Upper lobe of right lung (tissue), 1 donor: ENCODE results near the gene SAMHD1. TPM values are rescaled to one million over a fixed set of nuclear protein-coding genes. Genes with fewer than 3 reads are reported as not detected.
A peak's percentile ranks its signal among the peaks of the same experiment; 100 is the strongest.

Experiments
- ATAC-seq: fragments of 200-7000 bp; cut with Tn5 transposase; one replicate; pipeline ENCODE4 v1.9.1; 2020; ENCODE audit warnings: mild to moderate bottlenecking, moderate library complexity
- DNase-seq: peaks from one replicate; pipeline ENCODE4 v3.0.0-alpha.2; 2020
- H3K27ac ChIP-seq: fragments of 200-600 bp; one replicate; pipeline ENCODE4 v1.8.0; 2022
- H3K27me3 ChIP-seq: fragments of 200-600 bp; one replicate; pipeline ENCODE4 v1.8.0; 2022; ENCODE audit warnings: mild to moderate bottlenecking
- H3K36me3 ChIP-seq: fragments of 200-600 bp; one replicate; pipeline ENCODE4 v1.8.0; 2022
- H3K4me1 ChIP-seq: fragments of 200-600 bp; one replicate; pipeline ENCODE4 v1.8.0; 2022
- H3K4me3 ChIP-seq: fragments of 200-600 bp; one replicate; pipeline ENCODE4 v1.8.0; 2022; ENCODE audit warnings: mild to moderate bottlenecking
- H3K9me3 ChIP-seq: fragments of 200-600 bp; one replicate; pipeline ENCODE4 v1.8.0; 2022
- CTCF ChIP-seq: fragments of 200-600 bp; IDR thresholded peaks from one replicate; pipeline ENCODE4 v1.8.0; 2022; ENCODE audit warnings: antibody characterized with exemption
- intact Hi-C: fragments of 100-400 bp; cut with DNase I; formaldehyde crosslinking; loops from one replicate; pipeline ENCODE4 v1.11.0; 2022
- total RNA-seq: library from RNA; stranded (reverse); fragmentation: NEBNext Ultra II Directional; extraction: Animal tissue kit (Norgen Biotek cat#: 25700); gene quantifications from one replicate; pipeline ENCODE4 v1.2.1, GENCODE V29; 2021
- donor health status: DM: no; HTN: yes; CAD: no; lungs with severe emphysema.

Gene SAMHD1
- total RNA-seq, 1 donor from 2014 or later: 177 TPM

GRCh38 chr20:36856195-36856594 is 95.3 kb downstream of the SAMHD1 start:
- Histone ChIP-seq H3K27ac (peak overlapping the region; percentile 72), H3K4me3 (no peak overlapping the region), H3K36me3 (no peaks in the 10 kb centered on the region), H3K9me3 (no peaks in the 10 kb centered on the region), H3K27me3 (no peaks in the 10 kb centered on the region), H3K4me1 (peaks cover 68% of the 10 kb centered on the region)
- ATAC-seq: no peak
- no peak for TF ChIP-seq CTCF
- intact Hi-C loops: no loop called here
- DNase-seq: no peak

- peak overlapping the region; percentile 60 for H3K27ac ChIP-seq
- DNase-seq (no peak), ATAC-seq (no peak)
- H3K4me1 ChIP-seq: peaks cover 60% of the 10 kb centered on the region
- H3K36me3 ChIP-seq: no peaks in the 10 kb centered on the region
- no peaks in the 10 kb centered on the region for H3K27me3 ChIP-seq
- TF ChIP-seq CTCF: no peak
- H3K9me3 ChIP-seq: no peaks in the 10 kb centered on the region
- H3K4me3 ChIP-seq: no peak overlapping the region
- intact Hi-C loops: no loop called here
Observed at GRCh38 chr20:36855241-36855657, 96.3 kb downstream of the SAMHD1 start.

GRCh38 chr20:36854348-36855240 is 96.9 kb downstream of the SAMHD1 start:
- H3K4me1 ChIP-seq: peaks cover 58% of the 10 kb centered on the region
- no peaks in the 10 kb centered on the region for H3K36me3 ChIP-seq
- DNase-seq: no peak

GRCh38 chr20:36852187-36852586 is 99.3 kb downstream of the SAMHD1 start:
- DNase-seq (no peak), ATAC-seq (peak; percentile 58)
- intact Hi-C loops: no loop called here
- Histone ChIP-seq H3K27me3 (no peaks in the 10 kb centered on the region), H3K27ac (peak overlapping the region; percentile 79), H3K9me3 (no peaks in the 10 kb centered on the region), H3K36me3 (no peaks in the 10 kb centered on the region), H3K4me1 (peaks cover 64% of the 10 kb centered on the region), H3K4me3 (no peak overlapping the region)
- TF ChIP-seq CTCF: no peak

More at GRCh38 chr20:36854348-36855240, 96.9 kb downstream of the SAMHD1 start:
- H3K9me3 ChIP-seq: no peaks in the 10 kb centered on the region
- TF ChIP-seq CTCF: no peak
- no peak overlapping the region for H3K4me3 ChIP-seq
- peak overlapping the region; percentile 60 for H3K27ac ChIP-seq
- no peaks in the 10 kb centered on the region for H3K27me3 ChIP-seq
- ATAC-seq: peak; percentile 48
- intact Hi-C loops: no loop called here

- Histone ChIP-seq H3K4me1 (peaks cover 61% of the 10 kb centered on the region), H3K9me3 (no peaks in the 10 kb centered on the region), H3K4me3 (no peak overlapping the region), H3K27me3 (no peaks in the 10 kb centered on the region), H3K27ac (peak overlapping the region; percentile 79), H3K36me3 (no peaks in the 10 kb centered on the region)
- intact Hi-C loops: no loop called here
- no peak for TF ChIP-seq CTCF
- DNase-seq (no peak), ATAC-seq (no peak)
Observed at GRCh38 chr20:36851490-36851889, 100.0 kb downstream of the SAMHD1 start.
